Body of pancreas (tissue), 4 donors: ENCODE results near the gene DMRTA1. TPM values are rescaled to one million over a fixed set of nuclear protein-coding genes. Genes with fewer than 3 reads are reported as not detected.
"Not testable (repeated sequence)": the region's sequence is repeated elsewhere in the genome, so short reads cannot be mapped to it uniquely, and the experiment has no call there.

ENCODE experiments used
- ATAC-seq: fragments of 150-250 bp; one replicate; pipeline ENCODE4 v1.9.1; 2016
- DNase-seq, 4 donors: peaks; one replicate each; pipeline ENCODE4 v3.0.0-alpha.2; 2019
- H3K27ac ChIP-seq, 4 donors: fragments of 200-600 bp; sonication (generic); 1 replicate in 3 of 4; 2 replicates in 1 of 4; pipeline versions ENCODE4 v1.5.1 to v1.6.1; 2016 to 2019; ENCODE audit warnings: mild to moderate bottlenecking in 1 of 4, mixed read lengths in 1 of 4, moderate library complexity in 1 of 4
- H3K27me3 ChIP-seq, 2 donors: fragments of 200-600 bp; sonication (generic); one replicate each; pipeline ENCODE4 v1.6.0; 2016; ENCODE audit warnings: mild to moderate bottlenecking in 1 of 2
- H3K36me3 ChIP-seq, 2 donors: fragments of 200-600 bp; sonication (generic); replicated peaks in 1 of 2; 2 replicates each; pipeline ENCODE4 v1.5.1; 2016; ENCODE audit warnings: low read depth in 2 of 2; ENCODE audit not compliant: insufficient read depth in 1 of 2
- H3K4me1 ChIP-seq: fragments of 200-600 bp; sonication (generic); one replicate; pipeline ENCODE4 v1.6.0; 2016
- H3K4me3 ChIP-seq, 2 donors: fragments of 200-600 bp; sonication (generic); 1 replicate in 1 of 2; 2 replicates in 1 of 2; pipeline ENCODE4 v1.5.1; 2016 to 2019
- H3K9me3 ChIP-seq, 3 donors: fragments of 200-600 bp; sonication (generic); 1 replicate in 2 of 3; 2 replicates in 1 of 3; pipeline ENCODE4 v1.5.1; 2016
- CTCF ChIP-seq, 7 experiments: fragments of 450-650 bp in 4 of 7; fragments of 200-600 bp in 3 of 7; sonication (generic) in 3 of 7; IDR thresholded peaks; one replicate each; pipeline ENCODE4 v1.5.1; 2016 to 2019; ENCODE audit warnings: antibody characterized with exemption in 7 of 7
- POLR2A ChIP-seq, 3 donors: fragments of 450-650 bp; IDR thresholded peaks; one replicate each; pipeline ENCODE4 v1.6.1; 2016; ENCODE audit warnings: antibody characterized with exemption in 3 of 3, mild to moderate bottlenecking in 2 of 3
- WGBS, 2 donors: methylation state at CpG; one replicate each; pipeline ENCODE4 v1.1.5; 2017; 5-methylcytosine and 5-hydroxymethylcytosine counted together
- intact Hi-C: fragments of 100-400 bp; cut with DNase I; formaldehyde crosslinking; loops from one replicate; pipeline ENCODE4 v1.15.1; 2023
- total RNA-seq, 2 donors: library from RNA; depleted of rRNA; stranded (reverse); fragments of >200 nt; gene quantifications; one replicate each; pipeline ENCODE4 v1.1.0, GENCODE V29; 2016

The DMRTA1 gene
- total RNA-seq, 2 donors from 2014 or later = 3.3 to 4.4 TPM

GRCh38 chr9:22481566-22481965, 34.9 kb downstream of the DMRTA1 start:
- 57 to 63% methylated on average over 2 of the region's 2 CpGs for WGBS, 2 donors
- no peak for ATAC-seq
- no peak for DNase-seq
- Histone ChIP-seq H3K36me3 (no peaks in the 10 kb centered on the region), H3K27me3 (no peaks in the 10 kb centered on the region), H3K4me1 (no peaks in the 10 kb centered on the region), H3K27ac (no peak overlapping the region), H3K9me3 (peaks cover 0 to 3% (median 0%) of the 10 kb centered on the region in 3 donors), H3K4me3 (no peak overlapping the region)
- intact Hi-C loops = no loop called here
- TF ChIP-seq CTCF (IDR thresholded peaks at IDR 0.05) (no peak), POLR2A (IDR thresholded peaks at IDR 0.05) (no peak)

- ATAC-seq = no peak
- 68 to 93% methylated on average over 1 of the region's 1 CpG for WGBS, 2 donors
- TF ChIP-seq POLR2A (IDR thresholded peaks at IDR 0.05) (no peak), CTCF (IDR thresholded peaks at IDR 0.05) (no peak)
- no peaks in the 10 kb centered on the region for H3K36me3 ChIP-seq
- no peak for DNase-seq
- no peak overlapping the region for H3K27ac ChIP-seq
- H3K4me3 ChIP-seq = no peak overlapping the region
- no peaks in the 10 kb centered on the region for H3K4me1 ChIP-seq
- intact Hi-C loops = no loop called here
- no peaks in the 10 kb centered on the region for H3K27me3 ChIP-seq
- peaks cover 0 to 3% (median 0%) of the 10 kb centered on the region in 3 donors for H3K9me3 ChIP-seq
These were observed 37.0 kb downstream of the DMRTA1 start for GRCh38 chr9:22483528-22484070.

- ATAC-seq, H3K4me1 ChIP-seq, DNase-seq, H3K27me3 ChIP-seq, H3K36me3 ChIP-seq, H3K4me3 ChIP-seq, H3K9me3 ChIP-seq, intact Hi-C loops, H3K27ac ChIP-seq: not testable (repeated sequence)
- 46 to 56% methylated on average over 4 of the region's 4 CpGs for WGBS, 2 donors
These were observed 49.6 kb downstream of the DMRTA1 start for GRCh38 chr9:22496197-22496596.
